SK-N-SH (cell line): ENCODE measurements around the gene DYNC1H1. TPM values are rescaled to one million over a fixed set of nuclear protein-coding genes. Genes with fewer than 3 reads are reported as not detected.

ENCODE experiments used
- CTCF ChIA-PET: fragments of 300-600, 350-600 bp; formaldehyde crosslinking; extraction: SDS; loops from one replicate; lab custom pipeline; 2021; lab: Yijun Ruan, JAX
- POLR2A ChIA-PET: fragments of 350-600 bp; sonication (Branson Sonifier 250); formaldehyde crosslinking; extraction: SDS; loops from one replicate; lab custom pipeline; 2020; ENCODE audit warnings: antibody characterized with exemption, inconsistent platforms; lab: Yijun Ruan, JAX
- DNase-seq: peaks from one replicate; pipeline ENCODE4 v3.0.0; 2012
- H2AFZ ChIP-seq: fragments of 200-600 bp; sonication (generic); 2 replicates; pipeline ENCODE4 v1.8.1; 2016; ENCODE audit warnings: antibody characterized with exemption, mild to moderate bottlenecking, low read depth
- H3F3A ChIP-seq: fragments of 200-600 bp; sonication (generic); replicated peaks from 2 replicates; pipeline ENCODE3; 2016; ENCODE audit warnings: antibody characterized with exemption, mild to moderate bottlenecking; ENCODE audit not compliant: insufficient read depth
- H3K27ac ChIP-seq, 2 experiments: fragments of 200-500 bp in 1 of 2; fragments of 200-600 bp in 1 of 2; sonication (Bioruptor generic) in 1 of 2; sonication (generic), shearing (Covaris generic) in 1 of 2; 2 replicates each; pipeline versions ENCODE4 v1.5.1 to v1.6.1; 2014 to 2016; ENCODE audit warnings: low read depth in 2 of 2, inconsistent platforms in 1 of 2, low read length in 1 of 2, mild to moderate bottlenecking in 1 of 2, mixed read lengths in 1 of 2
- H3K27me3 ChIP-seq: fragments of 200-600 bp; sonication (generic), shearing (Covaris generic); 2 replicates; pipeline ENCODE4 v1.6.1; 2016; ENCODE audit warnings: mixed run types; ENCODE audit not compliant: insufficient read depth
- H3K36me3 ChIP-seq, 2 experiments: fragments of 200-500 bp in 1 of 2; fragments of 200-600 bp in 1 of 2; sonication (Bioruptor generic) in 1 of 2; sonication (generic) in 1 of 2; replicated peaks in 1 of 2; 2 replicates each; pipeline versions ENCODE3 to v1.5.1; 2014 to 2016; ENCODE audit warnings: low read length in 1 of 2, mild to moderate bottlenecking in 1 of 2; ENCODE audit not compliant: insufficient read depth in 2 of 2, control insufficient read depth in 1 of 2
- H3K4me1 ChIP-seq, 2 experiments: fragments of 200-500 bp in 1 of 2; fragments of 200-600 bp in 1 of 2; sonication (Bioruptor generic) in 1 of 2; sonication (generic), shearing (Covaris generic) in 1 of 2; 2 replicates each; pipeline versions ENCODE4 v1.5.1 to v1.6.1; 2014 to 2016; ENCODE audit warnings: low read depth in 1 of 2, low read length in 1 of 2, mixed run types in 1 of 2; ENCODE audit not compliant: insufficient read depth in 2 of 2, control insufficient read depth in 1 of 2
- H3K4me2 ChIP-seq: fragments of 200-600 bp; sonication (generic), shearing (Covaris generic); 2 replicates; pipeline ENCODE4 v1.6.1; 2017; ENCODE audit warnings: mixed run types
- H3K4me3 ChIP-seq, 2 experiments: fragments of 200-500 bp in 1 of 2; fragments of 200-600 bp in 1 of 2; sonication (Bioruptor generic) in 1 of 2; sonication (generic), shearing (Covaris generic) in 1 of 2; 2 replicates each; pipeline versions ENCODE4 v1.5.1 to v1.8.1; 2014 to 2016; ENCODE audit warnings: low read depth in 2 of 2, inconsistent platforms in 1 of 2, low read length in 1 of 2, mild to moderate bottlenecking in 1 of 2, mixed read lengths in 1 of 2, moderate library complexity in 1 of 2
- H3K79me2 ChIP-seq: fragments of 200-600 bp; sonication (generic); 2 replicates; pipeline ENCODE4 v1.8.1; 2017; ENCODE audit warnings: mild to moderate bottlenecking; ENCODE audit not compliant: insufficient read depth
- H3K9ac ChIP-seq: fragments of 200-600 bp; sonication (generic); 2 replicates; pipeline ENCODE4 v1.6.1; 2017; ENCODE audit warnings: mixed run types
- H3K9me2 ChIP-seq: fragments of 200-600 bp; sonication (generic); 2 replicates; pipeline ENCODE4 v1.6.1; 2017; ENCODE audit warnings: mixed run types
- H3K9me3 ChIP-seq: fragments of 200-600 bp; sonication (generic); 2 replicates; pipeline ENCODE4 v1.6.1; 2017; ENCODE audit warnings: mixed run types, mild to moderate bottlenecking, moderate library complexity
- H4K20me1 ChIP-seq: fragments of 200-600 bp; sonication (generic); 2 replicates; pipeline ENCODE4 v1.6.1; 2017; ENCODE audit warnings: mild to moderate bottlenecking, mixed run types; ENCODE audit not compliant: insufficient read depth
- EP300 ChIP-seq, 2 experiments: IDR thresholded peaks; 2 replicates each; pipeline versions ENCODE4 v1.4.0 to v1.6.1; 2012; ENCODE audit warnings: borderline replicate concordance in 1 of 2, low read depth in 1 of 2, low read length in 1 of 2
- FOSL2 ChIP-seq: IDR thresholded peaks from 2 replicates; pipeline ENCODE4 v1.4.0; 2012; ENCODE audit warnings: low read depth, mild to moderate bottlenecking, moderate library complexity, borderline replicate concordance
- FOXJ3 ChIP-seq: sonication (generic); formaldehyde crosslinking; IDR thresholded peaks from 2 replicates; pipeline ENCODE4 v1.5.1; 2020; ENCODE audit warnings: mild to moderate bottlenecking, missing genetic modification reagents
- FOXM1 ChIP-seq: IDR thresholded peaks from 2 replicates; pipeline ENCODE4 v1.4.0; 2012; ENCODE audit warnings: low read depth, mild to moderate bottlenecking
- GABPA ChIP-seq: IDR thresholded peaks from 2 replicates; pipeline ENCODE4 v1.4.0; 2012; ENCODE audit warnings: low read depth, mild to moderate bottlenecking
- GATA2 ChIP-seq: sonication (generic); formaldehyde crosslinking; IDR thresholded peaks from 2 replicates; pipeline ENCODE4 v1.5.0; 2020; ENCODE audit warnings: mild to moderate bottlenecking, missing genetic modification reagents
- MXI1 ChIP-seq: IDR thresholded peaks from 2 replicates; pipeline ENCODE4 v1.6.1; 2012; ENCODE audit warnings: mild to moderate bottlenecking, low read depth, low read length, improper control_type of control experiment
- POLR2AphosphoS5 ChIP-seq: IDR thresholded peaks from 2 replicates; pipeline ENCODE4 v1.6.1; 2012; ENCODE audit warnings: low read depth, low read length
- RCOR1 ChIP-seq: fragments of 150-350 bp; IDR thresholded peaks from 2 replicates; pipeline ENCODE4 v1.6.1; 2017; ENCODE audit warnings: antibody characterized with exemption, low read length
- SMC3 ChIP-seq: IDR thresholded peaks from 2 replicates; pipeline ENCODE4 v1.6.1; 2012; ENCODE audit warnings: low read depth, low read length, improper control_type of control experiment
- TEAD4 ChIP-seq: IDR thresholded peaks from 2 replicates; pipeline ENCODE4 v1.4.0; 2012; ENCODE audit warnings: mild to moderate bottlenecking, borderline replicate concordance; ENCODE audit not compliant: insufficient read depth
- YY1 ChIP-seq: IDR thresholded peaks from 2 replicates; pipeline ENCODE4 v1.4.0; 2012; ENCODE audit warnings: low read depth, mild to moderate bottlenecking
- WGBS: methylation state at CpG from one replicate; pipeline ENCODE4 v1.1.6; 2017; ENCODE audit warnings: low lambda C conversion rate; 5-methylcytosine and 5-hydroxymethylcytosine counted together
- polyA plus RNA-seq, 3 experiments: library from polyadenylated mRNA; depleted of rRNA; stranded (reverse); fragments of >200 nt; gene quantifications; 2 replicates each; pipeline ENCODE4 v1.2.3, GENCODE V29; 2012
- TF ChIP-seq, protein P1 (sequence below): fragments of 150-350 bp; IDR thresholded peaks from 2 replicates; pipeline ENCODE4 v1.6.1; 2016; ENCODE audit warnings: mild to moderate bottlenecking, low read depth, low read length
- TF ChIP-seq, protein P2 (sequence below): IDR thresholded peaks from 2 replicates; pipeline ENCODE4; 2012
- TF ChIP-seq, protein P3 (sequence below): IDR thresholded peaks from 2 replicates; pipeline ENCODE4 v1.4.0; 2012; ENCODE audit warnings: low read depth
- TF ChIP-seq, protein P4 (sequence below): IDR thresholded peaks from 2 replicates; pipeline ENCODE4 v1.4.0; 2012; ENCODE audit warnings: low read depth, borderline replicate concordance
- TF ChIP-seq, protein P5 (sequence below): IDR thresholded peaks from 2 replicates; pipeline ENCODE4 v1.6.1; 2012; ENCODE audit warnings: mild to moderate bottlenecking, low read depth, low read length, moderate library complexity

Gene DYNC1H1
- polyA plus RNA-seq, 1 of the 3 experiments (the other 2 are of a cell fraction): 140 TPM

DNA sequence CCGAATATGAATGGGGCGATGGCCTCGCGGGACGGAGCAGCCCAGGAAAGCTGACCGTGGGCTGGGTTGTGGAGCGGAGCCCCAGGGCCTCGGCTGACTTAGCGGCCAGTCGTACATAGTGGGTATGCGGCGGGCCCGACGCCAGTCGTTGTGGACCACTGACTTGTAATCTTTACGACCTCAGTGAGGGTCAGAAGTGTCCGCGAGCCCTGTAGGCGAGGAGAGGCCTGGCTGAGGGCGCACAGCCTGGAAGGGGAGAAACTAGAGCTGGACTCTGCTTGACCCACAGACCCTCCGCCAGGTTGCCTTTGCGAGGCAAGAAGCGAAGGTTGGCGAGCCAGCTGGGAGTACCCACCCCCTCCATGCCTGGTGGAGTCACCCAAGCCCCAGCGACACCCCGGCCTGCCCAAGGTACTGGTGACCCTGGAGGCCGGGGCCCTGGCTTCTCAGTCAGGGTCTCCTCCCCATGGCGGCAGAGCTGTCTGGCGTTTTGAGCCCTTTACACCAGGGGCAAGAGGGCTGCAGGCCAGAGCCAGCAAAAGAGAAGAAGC is 15.6 kb upstream of the DYNC1H1 start:
- H3K9ac ChIP-seq: peak overlapping the region; percentile 91
- H3K36me3 ChIP-seq: no peaks in the 10 kb centered on the region
- peaks cover 18% of the 10 kb centered on the region for H3K79me2 ChIP-seq
- 6% methylated on average over 10 of the region's 29 CpGs for WGBS
- H3K4me2 ChIP-seq: peak overlapping the region; percentile 99
- peak overlapping the region; percentile 83 to 91 for H3K4me3 ChIP-seq
- peaks cover 0 to 14% of the 10 kb centered on the region in 2 experiments; a peak in 1 of 4 replicates for H3K4me1 ChIP-seq
- no peaks in the 10 kb centered on the region for H4K20me1 ChIP-seq
- no peaks in the 10 kb centered on the region for H3F3A ChIP-seq
- CTCF ChIA-PET: interaction anchor here (0.7 to 4.5 kb wide), 6 partner anchors 12 to 242 kb away, joined by 3 to 31 read pairs (median 4); no protein-coding TSS in a partner anchor
- no peaks in the 10 kb centered on the region for H3K9me2 ChIP-seq
- no peak for DNase-seq
- H3K9me3 ChIP-seq: no peaks in the 10 kb centered on the region
- TF ChIP-seq, protein P1, sequence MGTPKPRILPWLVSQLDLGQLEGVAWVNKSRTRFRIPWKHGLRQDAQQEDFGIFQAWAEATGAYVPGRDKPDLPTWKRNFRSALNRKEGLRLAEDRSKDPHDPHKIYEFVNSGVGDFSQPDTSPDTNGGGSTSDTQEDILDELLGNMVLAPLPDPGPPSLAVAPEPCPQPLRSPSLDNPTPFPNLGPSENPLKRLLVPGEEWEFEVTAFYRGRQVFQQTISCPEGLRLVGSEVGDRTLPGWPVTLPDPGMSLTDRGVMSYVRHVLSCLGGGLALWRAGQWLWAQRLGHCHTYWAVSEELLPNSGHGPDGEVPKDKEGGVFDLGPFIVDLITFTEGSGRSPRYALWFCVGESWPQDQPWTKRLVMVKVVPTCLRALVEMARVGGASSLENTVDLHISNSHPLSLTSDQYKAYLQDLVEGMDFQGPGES: no peak
- TF ChIP-seq EP300 (IDR thresholded peaks at IDR 0.05; ENCODE audit: borderline replicate concordance in 1 of 2, low read depth in 1 of 2, low read length in 1 of 2) (no peak), YY1 (no peak), FOSL2 (no peak), MXI1 (no peak), RCOR1 (no peak)
- POLR2A ChIA-PET: interaction anchor here (0.7 to 1.7 kb wide), 5 partner anchors 19 to 237 kb away, joined by 3 to 7 read pairs (median 3); no protein-coding TSS in a partner anchor
- no peaks in the 10 kb centered on the region for H3K27me3 ChIP-seq
- peak overlapping the region; percentile 85; the same call in 1 of the 2 replicates for H2AFZ ChIP-seq
- peak overlapping the region; percentile 86 to 94 for H3K27ac ChIP-seq

DNA sequence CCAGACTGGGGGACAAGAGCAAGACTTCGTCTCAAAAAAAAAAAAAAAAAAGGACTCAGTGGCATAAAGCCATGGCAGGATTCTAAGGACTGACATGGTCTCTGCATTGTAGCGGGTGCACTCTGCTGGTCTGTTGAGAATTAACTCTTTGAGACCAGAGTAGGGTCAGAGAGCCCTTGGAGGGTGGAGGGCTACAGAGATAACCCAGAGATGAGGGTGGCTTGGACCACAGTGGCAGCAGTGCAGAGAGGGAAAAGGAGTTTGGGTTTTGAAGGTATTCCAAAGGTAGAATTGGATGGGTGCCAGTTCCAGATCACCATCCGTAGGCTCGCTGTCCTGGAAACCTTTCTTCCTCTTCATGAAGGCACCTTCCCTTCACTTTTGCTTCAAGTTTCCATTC is 14.3 kb upstream of the DYNC1H1 start:
- H4K20me1 ChIP-seq: no peaks in the 10 kb centered on the region
- TF ChIP-seq, protein P2, sequence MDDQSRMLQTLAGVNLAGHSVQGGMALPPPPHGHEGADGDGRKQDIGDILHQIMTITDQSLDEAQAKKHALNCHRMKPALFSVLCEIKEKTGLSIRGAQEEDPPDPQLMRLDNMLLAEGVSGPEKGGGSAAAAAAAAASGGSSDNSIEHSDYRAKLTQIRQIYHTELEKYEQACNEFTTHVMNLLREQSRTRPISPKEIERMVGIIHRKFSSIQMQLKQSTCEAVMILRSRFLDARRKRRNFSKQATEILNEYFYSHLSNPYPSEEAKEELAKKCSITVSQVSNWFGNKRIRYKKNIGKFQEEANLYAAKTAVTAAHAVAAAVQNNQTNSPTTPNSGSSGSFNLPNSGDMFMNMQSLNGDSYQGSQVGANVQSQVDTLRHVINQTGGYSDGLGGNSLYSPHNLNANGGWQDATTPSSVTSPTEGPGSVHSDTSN: no peak
- TF ChIP-seq, protein P3, sequence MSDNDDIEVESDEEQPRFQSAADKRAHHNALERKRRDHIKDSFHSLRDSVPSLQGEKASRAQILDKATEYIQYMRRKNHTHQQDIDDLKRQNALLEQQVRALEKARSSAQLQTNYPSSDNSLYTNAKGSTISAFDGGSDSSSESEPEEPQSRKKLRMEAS: no peak
- TF ChIP-seq, protein P4, sequence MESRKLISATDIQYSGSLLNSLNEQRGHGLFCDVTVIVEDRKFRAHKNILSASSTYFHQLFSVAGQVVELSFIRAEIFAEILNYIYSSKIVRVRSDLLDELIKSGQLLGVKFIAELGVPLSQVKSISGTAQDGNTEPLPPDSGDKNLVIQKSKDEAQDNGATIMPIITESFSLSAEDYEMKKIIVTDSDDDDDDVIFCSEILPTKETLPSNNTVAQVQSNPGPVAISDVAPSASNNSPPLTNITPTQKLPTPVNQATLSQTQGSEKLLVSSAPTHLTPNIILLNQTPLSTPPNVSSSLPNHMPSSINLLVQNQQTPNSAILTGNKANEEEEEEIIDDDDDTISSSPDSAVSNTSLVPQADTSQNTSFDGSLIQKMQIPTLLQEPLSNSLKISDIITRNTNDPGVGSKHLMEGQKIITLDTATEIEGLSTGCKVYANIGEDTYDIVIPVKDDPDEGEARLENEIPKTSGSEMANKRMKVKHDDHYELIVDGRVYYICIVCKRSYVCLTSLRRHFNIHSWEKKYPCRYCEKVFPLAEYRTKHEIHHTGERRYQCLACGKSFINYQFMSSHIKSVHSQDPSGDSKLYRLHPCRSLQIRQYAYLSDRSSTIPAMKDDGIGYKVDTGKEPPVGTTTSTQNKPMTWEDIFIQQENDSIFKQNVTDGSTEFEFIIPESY: no peak
- TF ChIP-seq FOXM1 (no peak), GATA2 (no peak), FOSL2 (no peak), POLR2AphosphoS5 (no peak), GABPA (no peak), RCOR1 (no peak), TEAD4 (no peak), SMC3 (no peak), FOXJ3 (CRISPR knock-in tag) (no peak)
- TF ChIP-seq, protein P5, sequence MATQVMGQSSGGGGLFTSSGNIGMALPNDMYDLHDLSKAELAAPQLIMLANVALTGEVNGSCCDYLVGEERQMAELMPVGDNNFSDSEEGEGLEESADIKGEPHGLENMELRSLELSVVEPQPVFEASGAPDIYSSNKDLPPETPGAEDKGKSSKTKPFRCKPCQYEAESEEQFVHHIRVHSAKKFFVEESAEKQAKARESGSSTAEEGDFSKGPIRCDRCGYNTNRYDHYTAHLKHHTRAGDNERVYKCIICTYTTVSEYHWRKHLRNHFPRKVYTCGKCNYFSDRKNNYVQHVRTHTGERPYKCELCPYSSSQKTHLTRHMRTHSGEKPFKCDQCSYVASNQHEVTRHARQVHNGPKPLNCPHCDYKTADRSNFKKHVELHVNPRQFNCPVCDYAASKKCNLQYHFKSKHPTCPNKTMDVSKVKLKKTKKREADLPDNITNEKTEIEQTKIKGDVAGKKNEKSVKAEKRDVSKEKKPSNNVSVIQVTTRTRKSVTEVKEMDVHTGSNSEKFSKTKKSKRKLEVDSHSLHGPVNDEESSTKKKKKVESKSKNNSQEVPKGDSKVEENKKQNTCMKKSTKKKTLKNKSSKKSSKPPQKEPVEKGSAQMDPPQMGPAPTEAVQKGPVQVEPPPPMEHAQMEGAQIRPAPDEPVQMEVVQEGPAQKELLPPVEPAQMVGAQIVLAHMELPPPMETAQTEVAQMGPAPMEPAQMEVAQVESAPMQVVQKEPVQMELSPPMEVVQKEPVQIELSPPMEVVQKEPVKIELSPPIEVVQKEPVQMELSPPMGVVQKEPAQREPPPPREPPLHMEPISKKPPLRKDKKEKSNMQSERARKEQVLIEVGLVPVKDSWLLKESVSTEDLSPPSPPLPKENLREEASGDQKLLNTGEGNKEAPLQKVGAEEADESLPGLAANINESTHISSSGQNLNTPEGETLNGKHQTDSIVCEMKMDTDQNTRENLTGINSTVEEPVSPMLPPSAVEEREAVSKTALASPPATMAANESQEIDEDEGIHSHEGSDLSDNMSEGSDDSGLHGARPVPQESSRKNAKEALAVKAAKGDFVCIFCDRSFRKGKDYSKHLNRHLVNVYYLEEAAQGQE: no peak
- H3K4me1 ChIP-seq: peaks cover 0 to 14% of the 10 kb centered on the region in 2 experiments; a peak in 1 of 4 replicates
- ChIA-PET CTCF (interaction anchor here (1.8 to 4.5 kb wide), 2 partner anchors 12 to 179 kb away, joined by 7 to 31 read pairs; no protein-coding TSS in a partner anchor), POLR2A (no interaction called here)
- WGBS: 83% methylated on average over 4 of the region's 4 CpGs
- H3K27me3 ChIP-seq: no peaks in the 10 kb centered on the region
- H3K36me3 ChIP-seq: no peaks in the 10 kb centered on the region
- H2AFZ ChIP-seq: no peak overlapping the region
- H3K79me2 ChIP-seq: peaks cover 18% of the 10 kb centered on the region
- no peak for DNase-seq
- H3K27ac ChIP-seq: no peak overlapping the region
- H3K9me3 ChIP-seq: no peaks in the 10 kb centered on the region
- H3F3A ChIP-seq: peaks cover 3% of the 10 kb centered on the region
- no peak overlapping the region for H3K9ac ChIP-seq
- no peak overlapping the region for H3K4me3 ChIP-seq
- no peaks in the 10 kb centered on the region for H3K9me2 ChIP-seq
- H3K4me2 ChIP-seq: no peak overlapping the region
